Keratinocyte (primary cell): ENCODE results near the gene DPCD. TPM values are rescaled to one million over a fixed set of nuclear protein-coding genes. Genes with fewer than 3 reads are reported as not detected.
"Not testable (repeated sequence)": the region's sequence is repeated elsewhere in the genome, so short reads cannot be mapped to it uniquely, and the experiment has no call there.

Experiments used
- DNase-seq: peaks from one replicate; pipeline ENCODE4 v3.0.0-alpha.2; 2011; ENCODE audit warnings: low read depth, missing footprints, low spot score
- FAIRE-seq: peaks from 2 replicates; lab custom pipeline; 2011; peaks lifted over from hg19 to GRCh38; lab: Jason Lieb, UNC
- H2AFZ ChIP-seq: 2 replicates; pipeline ENCODE4 v1.6.0; 2012; ENCODE audit warnings: low read length, control low read depth, inconsistent platforms; ENCODE audit not compliant: control insufficient read depth
- H3K27ac ChIP-seq: 2 replicates; pipeline ENCODE4 v1.5.1; 2011; ENCODE audit warnings: low read length; ENCODE audit not compliant: control insufficient read depth, insufficient read depth
- H3K27me3 ChIP-seq: 3 replicates; pipeline ENCODE4 v1.6.0; 2011; ENCODE audit warnings: low read length; ENCODE audit not compliant: control insufficient read depth, insufficient read depth; ENCODE audit errors: extremely low read depth
- H3K36me3 ChIP-seq, 2 experiments: 2 replicates in 1 of 2; 3 replicates in 1 of 2; pipeline ENCODE4 v1.5.1; 2011; ENCODE audit warnings: low read length in 2 of 2, mild to moderate bottlenecking in 1 of 2; ENCODE audit not compliant: control insufficient read depth in 2 of 2, insufficient read depth in 2 of 2; ENCODE audit errors: extremely low read depth in 1 of 2
- H3K4me1 ChIP-seq: 3 replicates; pipeline ENCODE4 v1.5.1; 2011; ENCODE audit warnings: low read length; ENCODE audit not compliant: control insufficient read depth, insufficient read depth; ENCODE audit errors: extremely low read depth
- H3K4me2 ChIP-seq: 3 replicates; pipeline ENCODE4 v1.6.0; 2011; ENCODE audit warnings: low read depth, low read length; ENCODE audit not compliant: control insufficient read depth, insufficient read depth; ENCODE audit errors: extremely low read depth
- H3K4me3 ChIP-seq, 3 experiments: fragments of 200-600 bp in 1 of 3; sonication (generic) in 1 of 3; 2 replicates in 2 of 3; 3 replicates in 1 of 3; pipeline ENCODE4 v1.5.1; 2011 to 2016; ENCODE audit warnings: low read length in 3 of 3, mild to moderate bottlenecking in 3 of 3, control low read depth in 2 of 3, inconsistent platforms in 1 of 3, low read depth in 1 of 3, mixed read lengths in 1 of 3, mixed run types in 1 of 3, moderate library complexity in 1 of 3; ENCODE audit not compliant: control insufficient read depth in 2 of 3, insufficient read depth in 2 of 3; ENCODE audit errors: extremely low read depth in 1 of 3
- H3K79me2 ChIP-seq: 2 replicates; pipeline ENCODE4 v1.6.0; 2012; ENCODE audit warnings: low read length; ENCODE audit not compliant: control insufficient read depth, insufficient read depth
- H3K9ac ChIP-seq: 3 replicates; pipeline ENCODE4 v1.6.0; 2011; ENCODE audit warnings: low read length; ENCODE audit not compliant: control insufficient read depth, insufficient read depth; ENCODE audit errors: extremely low read depth
- H3K9me1 ChIP-seq: 3 replicates; pipeline ENCODE4 v1.6.0; 2011; ENCODE audit warnings: low read length; ENCODE audit not compliant: control insufficient read depth, insufficient read depth; ENCODE audit errors: extremely low read depth
- H3K9me3 ChIP-seq: 2 replicates; pipeline ENCODE4 v1.5.1; 2012; ENCODE audit warnings: low read depth, low read length; ENCODE audit not compliant: control insufficient read depth
- H4K20me1 ChIP-seq: 3 replicates; pipeline ENCODE4 v1.6.0; 2011; ENCODE audit warnings: low read length; ENCODE audit not compliant: control insufficient read depth, insufficient read depth; ENCODE audit errors: extremely low read depth
- EZH2 ChIP-seq: IDR thresholded peaks from one replicate; pipeline ENCODE4 v1.6.1; 2012; ENCODE audit warnings: inconsistent platforms, mild to moderate bottlenecking, low read length, moderate library complexity
- dilution Hi-C: fragments of 300-500 bp; cut with MboI; formaldehyde crosslinking; loops from one replicate; pipeline ENCODE4 v1.7.0; 2020; ENCODE audit warnings: low sequenced_read_pairs; ENCODE audit not compliant: extremely low pct_ligation_motif_present
- polyA plus RNA-seq, 5 experiments: library from polyadenylated mRNA; depleted of rRNA in 3 of 5; stranded (reverse) in 3 of 5; stranded (forward) in 1 of 5; unstranded in 1 of 5; fragments of >200 nt; gene quantifications; 1 replicate in 1 of 5; 2 replicates in 3 of 5; 3 replicates in 1 of 5; pipeline versions ENCODE4 v1.2.1 to v1.2.3, GENCODE V29; 2011 to 2012; ENCODE audit warnings: missing spikeins in 2 of 5, low read depth in 1 of 5, low replicate concordance in 1 of 5
- TF ChIP-seq, protein P1 (sequence below), 3 experiments: IDR thresholded peaks in 1 of 3; conservative IDR thresholded peaks in 1 of 3; optimal IDR thresholded peaks in 1 of 3; 2 replicates in 2 of 3; 3 replicates in 1 of 3; pipeline versions ENCODE3 to v1.5.1; 2011; ENCODE audit warnings: low read length in 3 of 3, mild to moderate bottlenecking in 3 of 3, moderate library complexity in 2 of 3, control low read depth in 1 of 3, inconsistent platforms in 1 of 3; ENCODE audit not compliant: insufficient read depth in 2 of 3; ENCODE audit errors: extremely low read depth in 1 of 3

The DPCD gene
- polyA plus RNA-seq, 1 donor (not counting 4 experiments of a cell fraction or from before 2014, with no cell fraction given) = 58.1 TPM

DNA sequence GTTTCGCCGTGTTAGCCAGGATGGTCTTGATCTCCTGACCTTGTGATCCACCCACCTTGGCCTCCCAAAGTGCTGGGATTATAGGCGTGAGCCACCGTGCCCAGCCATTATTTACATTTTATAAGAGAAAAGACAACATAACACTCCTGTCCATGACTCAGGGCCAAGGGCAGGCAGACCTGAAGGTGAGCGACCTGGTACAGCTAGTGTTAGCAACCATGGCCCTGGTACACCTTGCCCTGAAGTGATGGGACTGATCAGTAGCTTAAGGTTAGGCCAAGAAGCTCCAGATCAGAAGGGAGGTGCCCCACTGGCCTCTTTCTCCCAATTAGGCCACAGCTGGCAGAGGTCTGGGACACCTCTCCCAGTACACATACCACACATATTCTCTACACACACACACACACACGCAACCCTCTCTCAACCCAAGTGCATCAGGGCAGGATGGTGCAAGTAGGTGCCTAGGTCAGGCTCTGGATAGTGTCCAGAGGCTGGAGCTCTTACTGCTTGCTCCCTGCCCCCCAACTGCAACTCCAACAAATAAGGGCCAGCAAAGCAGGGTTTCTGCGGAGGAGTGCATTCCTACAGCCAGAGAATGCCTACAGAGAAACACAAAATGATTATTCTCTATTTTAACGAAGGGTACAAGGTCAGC, 43.8 kb downstream of the DPCD start:
- Histone ChIP-seq H3K9me3 (no peaks in the 10 kb centered on the region), H3K79me2 (no peaks in the 10 kb centered on the region), H3K4me2 (no peak overlapping the region), H3K9me1 (no peaks in the 10 kb centered on the region), H4K20me1 (no peaks in the 10 kb centered on the region), H3K27ac (no peak overlapping the region), H2AFZ (no peak overlapping the region), H3K4me3 (no peak overlapping the region), H3K27me3 (no peaks in the 10 kb centered on the region), H3K36me3 (no peaks in the 10 kb centered on the region), H3K4me1 (no peaks in the 10 kb centered on the region), H3K9ac (no peak overlapping the region)
- dilution Hi-C loops = no loop called here
- no peak for DNase-seq
- TF ChIP-seq, protein P1, sequence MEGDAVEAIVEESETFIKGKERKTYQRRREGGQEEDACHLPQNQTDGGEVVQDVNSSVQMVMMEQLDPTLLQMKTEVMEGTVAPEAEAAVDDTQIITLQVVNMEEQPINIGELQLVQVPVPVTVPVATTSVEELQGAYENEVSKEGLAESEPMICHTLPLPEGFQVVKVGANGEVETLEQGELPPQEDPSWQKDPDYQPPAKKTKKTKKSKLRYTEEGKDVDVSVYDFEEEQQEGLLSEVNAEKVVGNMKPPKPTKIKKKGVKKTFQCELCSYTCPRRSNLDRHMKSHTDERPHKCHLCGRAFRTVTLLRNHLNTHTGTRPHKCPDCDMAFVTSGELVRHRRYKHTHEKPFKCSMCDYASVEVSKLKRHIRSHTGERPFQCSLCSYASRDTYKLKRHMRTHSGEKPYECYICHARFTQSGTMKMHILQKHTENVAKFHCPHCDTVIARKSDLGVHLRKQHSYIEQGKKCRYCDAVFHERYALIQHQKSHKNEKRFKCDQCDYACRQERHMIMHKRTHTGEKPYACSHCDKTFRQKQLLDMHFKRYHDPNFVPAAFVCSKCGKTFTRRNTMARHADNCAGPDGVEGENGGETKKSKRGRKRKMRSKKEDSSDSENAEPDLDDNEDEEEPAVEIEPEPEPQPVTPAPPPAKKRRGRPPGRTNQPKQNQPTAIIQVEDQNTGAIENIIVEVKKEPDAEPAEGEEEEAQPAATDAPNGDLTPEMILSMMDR (optimal IDR thresholded peaks at IDR 0.05 in 1 of 3, IDR thresholded peaks at IDR 0.05 in 1 of 3, conservative IDR thresholded peaks at IDR 0.05 in 1 of 3; ENCODE audit: extremely low read depth in 1 of 3, insufficient read depth in 2 of 3, low read length in 3 of 3) = no peak
- no peak for TF ChIP-seq EZH2
- FAIRE-seq = no peak

DNA sequence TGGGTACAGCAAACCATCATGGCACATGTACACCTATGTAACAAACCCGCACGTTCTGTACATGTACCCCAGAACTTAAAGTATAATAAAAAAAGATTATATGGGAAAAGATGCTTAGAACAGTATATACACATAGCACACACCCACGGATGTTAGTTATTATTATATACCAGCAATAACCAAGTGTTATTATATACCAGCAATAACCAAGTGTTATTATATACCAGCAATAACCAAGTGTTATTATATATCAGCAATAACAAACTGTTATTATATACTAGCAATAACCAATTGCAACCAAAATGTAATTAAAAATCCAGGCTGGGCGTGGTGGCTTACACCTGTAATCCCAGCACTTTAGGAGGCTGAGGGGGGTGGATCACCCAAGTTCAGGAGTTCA, 45.4 kb downstream of the DPCD start:
- H3K4me1 ChIP-seq, FAIRE-seq, H3K27me3 ChIP-seq, H3K36me3 ChIP-seq, dilution Hi-C loops, H3K27ac ChIP-seq, H3K9ac ChIP-seq, H3K4me3 ChIP-seq, DNase-seq, H2AFZ ChIP-seq, H4K20me1 ChIP-seq, H3K9me1 ChIP-seq, H3K79me2 ChIP-seq, H3K9me3 ChIP-seq, H3K4me2 ChIP-seq: not testable (repeated sequence)
